Measurements from ENCODE around the gene KCNC3. TPM values are rescaled to one million over a fixed set of nuclear protein-coding genes. Genes with fewer than 3 reads are reported as not detected.

Gene KCNC3
- total RNA-seq, 2 experiments from 2014 or later: 9.1 to 9.7 TPM

DNA sequence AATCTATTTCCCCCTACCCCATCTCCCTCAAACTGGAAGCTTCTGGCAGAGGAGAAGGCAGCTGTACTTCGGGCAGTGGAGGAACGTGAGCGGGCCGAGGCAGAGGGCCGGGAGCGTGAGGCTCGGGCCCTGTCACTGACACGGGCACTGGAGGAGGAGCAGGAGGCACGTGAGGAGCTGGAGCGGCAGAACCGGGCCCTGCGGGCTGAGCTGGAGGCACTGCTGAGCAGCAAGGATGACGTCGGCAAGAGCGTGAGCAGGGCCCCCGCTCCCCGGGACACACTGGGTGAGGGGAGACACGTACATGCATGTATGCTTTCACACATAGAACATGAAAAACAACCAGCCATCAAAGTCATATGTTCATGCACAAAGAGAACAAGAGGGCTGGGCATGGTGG is 42.7 kb downstream of the KCNC3 start:
- Mint-ChIP-seq H3K9me3 (ENCODE audit: low read depth) (peaks cover 11% of the 10 kb centered on the region), H3K27ac (no peak overlapping the region), H3K36me3 (ENCODE audit: low read depth) (no peaks in the 10 kb centered on the region), H3K4me3 (no peak overlapping the region), H3K4me1 (peaks cover 2% of the 10 kb centered on the region), H3K27me3 (peaks cover 23% of the 10 kb centered on the region)
- ATAC-seq (no peak), DNase-seq (no peak)
- ChIA-PET CTCF (no interaction called here), POLR2A (no interaction called here)
- intact Hi-C loops (cut with DNase I, micrococcal nuclease): no loop called here

DNA sequence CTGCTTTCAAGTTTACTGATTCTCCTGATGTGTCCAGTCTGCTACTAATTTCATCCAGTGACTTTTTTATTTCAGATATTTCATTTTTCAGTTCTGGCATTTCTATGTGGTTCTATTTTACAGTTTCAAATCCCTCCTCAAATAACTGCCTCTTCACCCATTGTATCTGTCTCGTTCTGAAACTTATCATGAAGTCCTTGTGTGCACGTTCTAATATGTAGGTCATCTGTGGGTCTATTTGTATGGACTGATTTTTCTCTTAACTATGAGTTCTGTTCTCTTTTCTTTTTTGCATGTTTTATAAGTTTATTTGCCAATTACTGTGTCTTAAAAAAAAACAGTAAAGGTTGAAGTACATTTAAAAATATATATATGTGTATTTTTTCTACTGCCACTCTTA is 43.3 kb downstream of the KCNC3 start:
- Mint-ChIP-seq H3K4me1 (peaks cover 2% of the 10 kb centered on the region), H3K36me3 (ENCODE audit: low read depth) (no peaks in the 10 kb centered on the region), H3K9me3 (ENCODE audit: low read depth) (peaks cover 11% of the 10 kb centered on the region), H3K4me3 (no peak overlapping the region), H3K27me3 (peaks cover 23% of the 10 kb centered on the region), H3K27ac (no peak overlapping the region)
- intact Hi-C loops (cut with DNase I, micrococcal nuclease): no loop called here
- CTCF ChIA-PET: no interaction called here
- POLR2A ChIA-PET: no interaction called here
- ATAC-seq: no peak
- DNase-seq: no peak

DNA sequence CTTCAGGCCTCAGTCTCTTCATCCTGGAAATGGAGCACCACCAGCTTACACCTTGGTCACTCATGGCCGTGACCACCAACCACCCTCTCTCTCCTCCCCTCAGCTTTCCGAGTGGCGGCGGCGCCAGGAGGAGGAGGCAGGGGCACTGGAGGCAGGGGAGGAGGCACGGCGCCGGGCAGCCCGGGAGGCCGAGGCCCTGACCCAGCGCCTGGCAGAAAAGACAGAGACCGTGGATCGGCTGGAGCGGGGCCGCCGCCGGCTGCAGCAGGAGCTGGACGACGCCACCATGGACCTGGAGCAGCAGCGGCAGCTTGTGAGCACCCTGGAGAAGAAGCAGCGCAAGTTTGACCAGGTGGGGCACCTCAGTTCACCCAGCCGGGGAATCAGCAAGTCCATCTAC is 47.7 kb downstream of the KCNC3 start:
- ChIA-PET CTCF (no interaction called here), POLR2A (no interaction called here)
- intact Hi-C loops (cut with DNase I, micrococcal nuclease): no loop called here
- Mint-ChIP-seq H3K36me3 (ENCODE audit: low read depth) (no peaks in the 10 kb centered on the region), H3K27ac (no peak overlapping the region), H3K27me3 (peaks cover 4% of the 10 kb centered on the region), H3K4me1 (peaks cover 2% of the 10 kb centered on the region), H3K4me3 (no peak overlapping the region), H3K9me3 (ENCODE audit: low read depth) (peaks cover 8% of the 10 kb centered on the region)
- DNase-seq: no peak
- ATAC-seq: no peak

DNA sequence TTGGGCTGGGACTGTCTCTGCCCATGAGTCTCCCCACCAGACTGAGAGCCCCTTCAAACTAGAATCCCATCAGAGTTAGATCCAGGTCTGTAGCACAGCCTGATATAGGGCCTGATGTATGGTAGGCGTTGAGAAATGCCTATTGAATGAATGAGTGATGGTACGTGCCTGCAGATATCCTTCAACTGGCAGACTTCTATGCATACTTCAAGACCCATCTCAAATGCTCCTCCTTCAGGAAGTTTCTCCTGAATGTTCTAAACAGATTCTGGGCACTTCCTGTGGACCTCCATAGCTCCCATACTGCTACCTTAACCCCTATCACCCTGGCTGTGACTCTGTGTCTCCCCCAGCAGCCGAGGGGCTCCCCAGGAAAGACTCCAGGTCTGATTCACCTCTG is 48.2 kb downstream of the KCNC3 start:
- ATAC-seq (no peak), DNase-seq (no peak)
- H3K4me1 Mint-ChIP-seq: peaks cover 2% of the 10 kb centered on the region
- intact Hi-C loops (cut with DNase I, micrococcal nuclease): no loop called here
- no peak overlapping the region for H3K4me3 Mint-ChIP-seq
- ChIA-PET CTCF (no interaction called here), POLR2A (no interaction called here)
- peaks cover 8% of the 10 kb centered on the region for H3K27me3 Mint-ChIP-seq
- no peak overlapping the region for H3K27ac Mint-ChIP-seq
- H3K36me3 Mint-ChIP-seq (ENCODE audit: low read depth): no peaks in the 10 kb centered on the region
- peaks cover 5% of the 10 kb centered on the region for H3K9me3 Mint-ChIP-seq (ENCODE audit: low read depth)

DNA sequence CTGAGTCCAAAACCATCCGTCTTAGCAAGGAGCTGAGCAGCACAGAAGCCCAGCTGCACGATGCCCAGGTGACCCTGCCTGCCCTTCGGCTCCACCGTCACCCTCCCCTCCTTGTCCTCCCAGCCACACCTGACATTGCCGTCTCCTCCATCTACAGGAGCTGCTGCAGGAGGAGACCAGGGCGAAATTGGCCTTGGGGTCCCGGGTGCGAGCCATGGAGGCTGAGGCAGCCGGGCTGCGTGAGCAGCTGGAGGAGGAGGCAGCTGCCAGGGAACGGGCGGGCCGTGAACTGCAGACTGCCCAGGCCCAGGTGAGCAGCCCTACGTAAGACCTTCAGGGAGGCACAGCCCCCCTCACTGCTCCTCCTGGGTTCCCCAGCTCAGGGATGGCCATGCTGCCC is 49.1 kb downstream of the KCNC3 start:
- Mint-ChIP-seq H3K4me1 (peaks cover 2% of the 10 kb centered on the region), H3K27me3 (peaks cover 3% of the 10 kb centered on the region), H3K4me3 (no peak overlapping the region), H3K27ac (no peak overlapping the region), H3K9me3 (ENCODE audit: low read depth) (no peaks in the 10 kb centered on the region), H3K36me3 (ENCODE audit: low read depth) (no peaks in the 10 kb centered on the region)
- intact Hi-C loops (cut with DNase I, micrococcal nuclease): no loop called here
- ChIA-PET POLR2A (interaction anchor here (0.6 to 0.7 kb wide), 2 partner anchors 8 to 483 kb away, joined by 3 to 4 read pairs; no protein-coding TSS in a partner anchor), CTCF (no interaction called here)
- no peak for ATAC-seq
- no peak for DNase-seq

DNA sequence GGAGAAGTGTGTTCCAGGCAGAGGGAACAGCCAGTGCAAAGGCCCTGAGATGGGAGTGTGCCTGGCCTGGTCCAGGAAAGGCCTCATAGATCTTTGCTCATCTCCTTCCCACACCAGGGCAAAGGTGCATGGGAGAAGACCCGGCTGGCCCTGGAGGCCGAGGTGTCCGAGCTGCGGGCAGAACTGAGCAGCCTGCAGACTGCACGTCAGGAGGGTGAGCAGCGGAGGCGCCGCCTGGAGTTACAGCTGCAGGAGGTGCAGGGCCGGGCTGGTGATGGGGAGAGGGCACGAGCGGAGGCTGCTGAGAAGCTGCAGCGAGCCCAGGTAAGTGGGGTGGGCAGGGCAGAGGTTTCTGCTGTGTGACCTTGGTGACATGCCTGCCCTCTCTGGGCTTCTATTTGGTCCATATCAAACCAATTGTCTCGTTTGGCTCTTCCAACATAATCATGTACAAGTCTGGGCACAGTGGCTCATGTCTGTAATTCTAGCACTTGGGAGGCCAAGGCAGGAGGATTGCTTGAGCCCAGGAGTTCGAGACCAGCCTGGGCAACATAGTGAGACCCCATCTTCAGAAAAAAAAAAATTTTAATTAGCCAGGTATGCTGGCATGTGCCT is 51.1 kb downstream of the KCNC3 start:
- H3K27ac Mint-ChIP-seq: no peak overlapping the region
- H3K9me3 Mint-ChIP-seq (ENCODE audit: low read depth): no peaks in the 10 kb centered on the region
- H3K36me3 Mint-ChIP-seq (ENCODE audit: low read depth): no peaks in the 10 kb centered on the region
- ChIA-PET CTCF (interaction anchor here (0.5 to 0.9 kb wide), 2 partner anchors 13 to 683 kb away, joined by 3 read pairs; no protein-coding TSS in a partner anchor), POLR2A (no interaction called here)
- H3K4me3 Mint-ChIP-seq: no peak overlapping the region
- DNase-seq (no peak), ATAC-seq (no peak)
- intact Hi-C loops (cut with DNase I, micrococcal nuclease): no loop called here
- H3K27me3 Mint-ChIP-seq: peaks cover 3% of the 10 kb centered on the region
- H3K4me1 Mint-ChIP-seq: peaks cover 2% of the 10 kb centered on the region

DNA sequence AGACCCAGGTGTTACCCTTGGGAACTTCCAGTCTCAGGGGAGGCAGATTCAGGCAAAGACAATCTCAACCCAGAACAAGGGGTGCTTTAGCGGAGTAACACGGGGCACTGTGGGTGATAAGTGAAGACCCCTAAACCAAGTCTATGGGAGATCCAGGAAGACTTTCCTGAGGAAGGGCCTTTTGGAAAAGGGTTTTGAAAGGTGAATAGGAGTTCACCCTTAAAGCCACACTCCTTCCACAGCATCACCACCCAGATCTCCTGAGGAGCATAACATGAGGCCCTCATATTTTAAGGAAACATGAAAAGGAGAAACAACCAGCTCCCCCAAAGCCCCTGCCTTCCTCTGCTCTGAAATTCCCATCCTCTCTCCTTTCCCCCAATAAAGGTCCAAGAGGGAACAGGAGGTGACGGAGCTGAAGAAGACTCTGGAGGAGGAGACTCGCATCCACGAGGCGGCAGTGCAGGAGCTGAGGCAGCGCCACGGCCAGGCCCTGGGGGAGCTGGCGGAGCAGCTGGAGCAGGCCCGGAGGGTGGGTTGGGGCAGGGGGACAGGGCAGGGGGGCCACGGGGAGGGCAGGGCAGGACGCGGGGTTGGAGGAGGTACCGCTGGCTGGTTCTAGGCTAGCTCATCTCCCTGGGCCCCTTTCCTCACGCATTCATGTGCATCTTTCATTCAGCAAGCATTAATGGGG is 52.7 kb downstream of the KCNC3 start:
- Mint-ChIP-seq H3K9me3 (ENCODE audit: low read depth) (no peaks in the 10 kb centered on the region), H3K27me3 (peaks cover 5% of the 10 kb centered on the region), H3K27ac (no peak overlapping the region), H3K4me3 (no peak overlapping the region), H3K4me1 (no peaks in the 10 kb centered on the region), H3K36me3 (ENCODE audit: low read depth) (no peaks in the 10 kb centered on the region)
- intact Hi-C loops (cut with DNase I, micrococcal nuclease): no loop called here
- ChIA-PET CTCF (interaction anchor here (0.6 to 1.3 kb wide), 2 partner anchors 18 to 141 kb away, joined by 3 to 5 read pairs; no protein-coding TSS in a partner anchor), POLR2A (interaction anchor here (0.6 kb wide), 1 partner anchor 208 kb away, joined by 3 read pairs; no protein-coding TSS in a partner anchor)
- ATAC-seq (no peak), DNase-seq (no peak)

DNA sequence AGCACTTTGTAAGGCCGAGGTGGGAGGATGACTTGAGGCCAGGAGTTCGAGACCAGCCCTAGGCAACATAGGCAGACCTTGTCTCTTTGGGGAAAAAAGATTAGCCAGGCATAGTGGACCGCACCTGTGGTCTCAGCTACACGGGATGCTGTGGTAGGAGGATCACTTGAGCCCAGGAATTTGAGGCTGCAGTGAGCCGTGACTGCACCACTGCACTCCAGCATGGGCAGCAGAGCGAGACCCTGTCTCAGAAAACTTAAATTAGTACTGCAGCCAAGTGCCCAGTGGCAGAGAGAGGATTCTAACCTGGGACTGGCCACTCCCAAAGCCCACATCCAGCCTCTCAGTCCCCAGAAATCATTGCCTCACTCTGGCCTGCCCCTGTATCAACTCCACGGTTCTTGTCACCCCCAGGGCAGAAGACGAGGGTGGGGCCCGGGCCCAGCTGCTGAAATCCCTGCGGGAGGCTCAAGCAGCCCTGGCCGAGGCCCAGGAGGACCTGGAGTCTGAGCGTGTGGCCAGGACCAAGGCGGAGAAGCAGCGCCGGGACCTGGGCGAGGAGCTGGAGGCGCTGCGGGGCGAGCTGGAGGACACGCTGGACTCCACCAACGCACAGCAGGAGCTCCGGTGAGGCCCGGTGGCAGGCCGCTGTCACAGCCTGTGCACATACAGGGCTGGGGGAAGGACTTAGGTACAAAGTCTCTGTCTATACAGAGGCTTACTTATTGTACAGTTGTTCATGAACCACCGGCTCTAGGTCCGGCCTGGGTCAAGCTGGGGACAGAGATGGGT is 53.4 kb downstream of the KCNC3 start:
- intact Hi-C loops (cut with DNase I, micrococcal nuclease): no loop called here
- Mint-ChIP-seq H3K27ac (no peak overlapping the region), H3K36me3 (ENCODE audit: low read depth) (no peaks in the 10 kb centered on the region), H3K9me3 (ENCODE audit: low read depth) (no peaks in the 10 kb centered on the region), H3K4me3 (no peak overlapping the region), H3K27me3 (peaks cover 5% of the 10 kb centered on the region), H3K4me1 (no peaks in the 10 kb centered on the region)
- DNase-seq: no peak
- POLR2A ChIA-PET: no interaction called here
- ATAC-seq: no peak
- CTCF ChIA-PET: interaction anchor here (0.6 to 1.3 kb wide), 2 partner anchors 17 to 140 kb away, joined by 3 to 5 read pairs; no protein-coding TSS in a partner anchor

DNA sequence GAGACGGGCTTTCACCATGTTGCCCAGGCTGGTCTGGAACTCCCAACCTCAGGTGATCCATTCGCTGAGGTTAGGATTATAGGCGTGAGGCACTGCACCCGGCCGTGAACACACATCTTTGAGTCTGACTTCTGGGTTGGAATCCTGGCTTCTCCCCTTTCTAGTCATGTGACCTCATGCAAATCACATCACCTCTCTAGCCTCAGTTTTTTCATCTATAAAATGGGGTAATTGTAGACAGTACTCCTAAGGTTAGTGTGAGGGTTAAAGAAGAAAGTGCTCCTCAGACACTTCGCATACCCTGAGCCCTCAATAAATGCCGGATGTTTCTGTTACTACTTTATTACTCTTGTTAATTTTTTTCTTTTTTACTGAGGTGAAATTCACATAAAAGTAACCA is 55.4 kb downstream of the KCNC3 start:
- ChIA-PET POLR2A (no interaction called here), CTCF (interaction anchor here (0.5 kb wide), 1 partner anchor 496 kb away, joined by 3 read pairs; no protein-coding TSS in a partner anchor)
- no peak for DNase-seq
- H3K27ac Mint-ChIP-seq: no peak overlapping the region
- no peaks in the 10 kb centered on the region for H3K9me3 Mint-ChIP-seq (ENCODE audit: low read depth)
- ATAC-seq: no peak
- H3K4me1 Mint-ChIP-seq: no peaks in the 10 kb centered on the region
- no peak overlapping the region for H3K4me3 Mint-ChIP-seq
- intact Hi-C loops (cut with DNase I, micrococcal nuclease): no loop called here
- peaks cover 9% of the 10 kb centered on the region for H3K27me3 Mint-ChIP-seq
- H3K36me3 Mint-ChIP-seq (ENCODE audit: low read depth): no peaks in the 10 kb centered on the region

DNA sequence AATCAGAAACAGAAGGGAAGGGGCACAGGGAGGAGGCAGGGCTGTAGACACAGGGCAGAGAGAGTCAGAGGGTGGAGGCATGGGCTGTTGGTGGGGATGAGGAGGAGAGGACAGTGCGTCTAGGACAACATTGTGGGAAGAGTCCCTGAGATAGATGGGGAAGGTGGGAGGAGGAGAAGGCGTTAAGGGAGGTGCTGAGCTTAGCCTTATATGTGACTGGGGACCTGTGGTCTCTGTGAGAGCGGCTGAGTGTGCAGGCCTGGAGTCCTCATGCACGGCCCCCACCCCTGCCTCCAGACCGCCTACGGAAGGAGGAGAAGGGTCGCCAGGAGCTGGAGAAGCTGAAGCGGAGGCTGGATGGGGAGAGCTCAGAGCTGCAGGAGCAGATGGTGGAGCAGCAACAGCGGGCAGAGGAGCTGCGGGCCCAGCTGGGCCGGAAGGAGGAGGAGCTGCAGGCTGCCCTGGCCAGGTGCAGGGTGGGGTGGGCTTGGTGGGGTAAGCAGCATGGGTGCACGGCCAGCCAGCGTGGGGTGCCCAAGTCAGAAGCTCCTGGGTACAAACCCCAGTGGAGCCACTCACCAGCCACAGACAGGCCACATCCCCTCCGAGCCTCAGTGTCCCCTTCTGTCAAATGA is 56.8 kb downstream of the KCNC3 start:
- POLR2A ChIA-PET: interaction anchor here (0.6 kb wide), 1 partner anchor 8 kb away, joined by 4 read pairs; no protein-coding TSS in a partner anchor
- Mint-ChIP-seq H3K4me1 (no peaks in the 10 kb centered on the region), H3K4me3 (no peak overlapping the region), H3K9me3 (ENCODE audit: low read depth) (no peaks in the 10 kb centered on the region), H3K36me3 (ENCODE audit: low read depth) (no peaks in the 10 kb centered on the region), H3K27ac (no peak overlapping the region), H3K27me3 (peaks cover 12% of the 10 kb centered on the region)
- intact Hi-C loops (cut with DNase I, micrococcal nuclease): no loop called here
- ATAC-seq (no peak), DNase-seq (no peak)
- CTCF ChIA-PET: interaction anchor here (0.9 to 1.3 kb wide), 2 partner anchors 17 to 25 kb away, joined by 3 read pairs; no protein-coding TSS in a partner anchor

DNA sequence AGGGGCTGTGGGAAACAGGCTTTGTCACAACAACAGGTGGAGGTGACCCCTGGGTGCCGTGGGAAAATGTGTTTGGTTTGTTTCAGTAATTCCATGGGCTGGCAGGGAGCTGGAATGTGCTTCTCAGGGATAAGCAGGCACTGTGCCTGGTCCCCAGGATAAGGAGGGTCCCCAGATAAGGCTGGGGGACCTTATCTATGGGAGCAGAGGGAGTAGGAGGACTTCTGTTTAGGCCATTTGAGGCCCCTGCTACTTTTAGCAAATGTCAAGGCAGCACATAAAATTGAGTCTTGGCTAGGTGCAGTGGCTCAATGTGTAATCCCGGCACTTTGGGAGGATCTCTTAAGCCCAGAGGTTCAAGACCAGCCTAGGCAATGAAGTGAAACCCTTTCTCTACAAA is 59.5 kb downstream of the KCNC3 start:
- intact Hi-C loops (cut with DNase I, micrococcal nuclease): no loop called here
- DNase-seq (no peak), ATAC-seq (no peak)
- H3K27ac Mint-ChIP-seq: no peak overlapping the region
- peaks cover 11% of the 10 kb centered on the region for H3K27me3 Mint-ChIP-seq
- H3K36me3 Mint-ChIP-seq (ENCODE audit: low read depth): no peaks in the 10 kb centered on the region
- no peaks in the 10 kb centered on the region for H3K9me3 Mint-ChIP-seq (ENCODE audit: low read depth)
- H3K4me3 Mint-ChIP-seq: no peak overlapping the region
- ChIA-PET POLR2A (interaction anchor here (0.7 kb wide), 1 partner anchor 1039 kb away, joined by 3 read pairs; no protein-coding TSS in a partner anchor), CTCF (no interaction called here)
- H3K4me1 Mint-ChIP-seq: no peaks in the 10 kb centered on the region

All from activated CD4-positive, alpha-beta T cell treated with anti-CD3 and anti-CD28 coated beads for 36 hours (primary cell).